H1 (cell line): ENCODE measurements around the gene OLFML2B. TPM values are rescaled to one million over a fixed set of nuclear protein-coding genes. Genes with fewer than 3 reads are reported as not detected.

Experiments used
- CTCF ChIA-PET: fragments of 300-600 bp; sonication (Branson Sonifier 250); formaldehyde crosslinking; loops from one replicate; lab custom pipeline; 2021; ENCODE audit not compliant: partially characterized antibody; lab: Charles Lee
- POLR2A ChIA-PET: fragments of 300-600 bp; sonication (Branson Sonifier 250); formaldehyde crosslinking; loops from one replicate; lab custom pipeline; 2021; ENCODE audit warnings: inconsistent platforms; ENCODE audit not compliant: partially characterized antibody; lab: Charles Lee
- DNase-seq, 2 experiments: peaks; one replicate each; pipeline versions ENCODE4 v3.0.0 to v3.0.0-alpha.2; 2010 to 2022; ENCODE audit warnings: low spot score in 2 of 2, low read depth in 1 of 2, mixed read lengths in 1 of 2
- FAIRE-seq: peaks from 2 replicates; lab custom pipeline; 2011; peaks lifted over from hg19 to GRCh38; lab: Jason Lieb, UNC
- H2AFZ ChIP-seq: 2 replicates; pipeline ENCODE4 v1.8.1; 2012; ENCODE audit warnings: low read length, inconsistent platforms
- H2AK5ac ChIP-seq: 2 replicates; pipeline ENCODE4 v1.6.1; 2013; ENCODE audit warnings: low read depth, low read length
- H2BK120ac ChIP-seq: replicated peaks from 2 replicates; pipeline ENCODE3; 2013; ENCODE audit warnings: low read depth, low read length, inconsistent platforms
- H2BK12ac ChIP-seq: 2 replicates; pipeline ENCODE4 v1.6.1; 2013; ENCODE audit warnings: low read depth, low read length
- H2BK15ac ChIP-seq: 2 replicates; pipeline ENCODE4 v1.6.1; 2013; ENCODE audit warnings: low read length
- H2BK20ac ChIP-seq: 2 replicates; pipeline ENCODE4 v1.6.1; 2013; ENCODE audit warnings: low read length
- H2BK5ac ChIP-seq: 2 replicates; pipeline ENCODE4 v1.6.1; 2013; ENCODE audit warnings: low read depth, low read length
- H3K14ac ChIP-seq: 2 replicates; pipeline ENCODE4 v1.6.1; 2013; ENCODE audit warnings: inconsistent platforms; ENCODE audit not compliant: insufficient read length
- H3K18ac ChIP-seq: 2 replicates; pipeline ENCODE4 v1.6.1; 2013; ENCODE audit warnings: low read length; ENCODE audit errors: extremely low read depth
- H3K23ac ChIP-seq: 2 replicates; pipeline ENCODE4 v1.6.1; 2013; ENCODE audit warnings: inconsistent platforms; ENCODE audit not compliant: insufficient read length
- H3K23me2 ChIP-seq: 2 replicates; pipeline ENCODE4 v1.6.1; 2013; ENCODE audit warnings: low read depth, low read length
- H3K27ac ChIP-seq: 2 replicates; pipeline ENCODE4 v1.6.1; 2011; ENCODE audit warnings: low read depth, low read length, inconsistent platforms
- H3K27me3 ChIP-seq, 4 experiments: replicated peaks in 1 of 4; 1 replicate in 1 of 4; 2 replicates in 3 of 4; pipeline versions ENCODE4 v1.6.1 to v1.8.1; 2011 to 2013; ENCODE audit warnings: low read length in 3 of 4, mild to moderate bottlenecking in 3 of 4, inconsistent platforms in 2 of 4, mixed read lengths in 2 of 4, moderate library complexity in 1 of 4; ENCODE audit not compliant: control insufficient read depth in 3 of 4, insufficient read depth in 3 of 4; ENCODE audit errors: extremely low read depth in 1 of 4
- H3K36me3 ChIP-seq, 4 experiments: 2 replicates each; pipeline versions ENCODE4 v1.6.1 to v1.8.1; 2011 to 2013; ENCODE audit warnings: mild to moderate bottlenecking in 4 of 4, low read length in 3 of 4, moderate library complexity in 2 of 4, control low read depth in 1 of 4, inconsistent platforms in 1 of 4; ENCODE audit not compliant: insufficient read depth in 4 of 4, control insufficient read depth in 2 of 4
- H3K4ac ChIP-seq: replicated peaks from 2 replicates; pipeline ENCODE3; 2013; ENCODE audit warnings: low read length, low read depth, mixed read lengths, inconsistent platforms; ENCODE audit not compliant: insufficient read length
- H3K4me1 ChIP-seq, 4 experiments: replicated peaks in 1 of 4; 1 replicate in 1 of 4; 2 replicates in 3 of 4; pipeline versions ENCODE4 v1.6.1 to v1.8.1; 2011 to 2013; ENCODE audit warnings: low read length in 3 of 4, inconsistent platforms in 2 of 4, mixed read lengths in 1 of 4; ENCODE audit not compliant: insufficient read depth in 4 of 4, control insufficient read depth in 3 of 4
- H3K4me2 ChIP-seq, 2 experiments: 2 replicates each; pipeline versions ENCODE4 v1.6.1 to v1.8.1; 2011 to 2013; ENCODE audit warnings: low read depth in 2 of 2, low read length in 2 of 2, control low read depth in 1 of 2, inconsistent platforms in 1 of 2, mild to moderate bottlenecking in 1 of 2; ENCODE audit not compliant: insufficient read depth in 1 of 2
- H3K4me3 ChIP-seq, 4 experiments: fragments of 200-600, 300-600 bp in 1 of 4; sonication (generic), shearing (Covaris generic), sonication (Bioruptor Twin) in 1 of 4; 2 replicates each; pipeline versions ENCODE4 v1.5.1 to v1.8.1; 2011 to 2016; ENCODE audit warnings: low read length in 4 of 4, low read depth in 3 of 4, control low read depth in 2 of 4, inconsistent platforms in 2 of 4, mild to moderate bottlenecking in 2 of 4, mixed read lengths in 1 of 4, moderate library complexity in 1 of 4; ENCODE audit not compliant: insufficient read depth in 2 of 4; ENCODE audit errors: extremely low read depth in 1 of 4
- H3K56ac ChIP-seq: replicated peaks from 2 replicates; pipeline ENCODE3; 2013; ENCODE audit warnings: low read depth, mild to moderate bottlenecking, mixed read lengths, low read length, inconsistent platforms; ENCODE audit not compliant: insufficient read length
- H3K79me1 ChIP-seq: 2 replicates; pipeline ENCODE4 v1.6.1; 2013; ENCODE audit warnings: low read depth, low read length, control low read depth
- H3K79me2 ChIP-seq, 2 experiments: 2 replicates each; pipeline versions ENCODE4 v1.6.1 to v1.8.1; 2012 to 2013; ENCODE audit warnings: low read length in 2 of 2, mild to moderate bottlenecking in 2 of 2, inconsistent platforms in 1 of 2; ENCODE audit not compliant: insufficient read depth in 2 of 2, control insufficient read depth in 1 of 2
- H3K9ac ChIP-seq, 4 experiments: replicated peaks in 1 of 4; 1 replicate in 1 of 4; 2 replicates in 3 of 4; pipeline versions ENCODE4 v1.6.1 to v1.8.1; 2011 to 2013; ENCODE audit warnings: low read depth in 3 of 4, low read length in 3 of 4, control low read depth in 2 of 4, mild to moderate bottlenecking in 2 of 4, moderate library complexity in 2 of 4, inconsistent platforms in 1 of 4; ENCODE audit errors: extremely low read depth in 1 of 4
- H3K9me3 ChIP-seq, 2 experiments: 2 replicates each; pipeline versions ENCODE4 v1.6.1 to v1.8.1; 2012 to 2013; ENCODE audit warnings: mild to moderate bottlenecking in 2 of 2, moderate library complexity in 2 of 2, control low read depth in 1 of 2, inconsistent platforms in 1 of 2, low read depth in 1 of 2, low read length in 1 of 2, mixed read lengths in 1 of 2; ENCODE audit not compliant: insufficient read depth in 2 of 2
- H4K20me1 ChIP-seq, 2 experiments: replicated peaks in 1 of 2; 2 replicates each; pipeline versions ENCODE3 to v1.8.1; 2011 to 2013; ENCODE audit warnings: inconsistent platforms in 2 of 2, low read length in 2 of 2, mild to moderate bottlenecking in 1 of 2; ENCODE audit not compliant: insufficient read depth in 2 of 2, control insufficient read depth in 1 of 2
- H4K5ac ChIP-seq: 2 replicates; pipeline ENCODE4 v1.6.1; 2013; ENCODE audit warnings: low read length, low read depth, mixed read lengths, inconsistent platforms; ENCODE audit not compliant: insufficient read length
- H4K8ac ChIP-seq: 2 replicates; pipeline ENCODE4 v1.8.0; 2013; ENCODE audit warnings: mild to moderate bottlenecking, moderate library complexity, low read length, inconsistent platforms; ENCODE audit not compliant: insufficient read depth; ENCODE audit errors: extremely low read depth
- H4K91ac ChIP-seq: replicated peaks from 2 replicates; pipeline ENCODE3; 2013; ENCODE audit warnings: low read length, mixed read lengths, inconsistent platforms; ENCODE audit not compliant: insufficient read length
- ASH2L ChIP-seq: fragments of 200-600, 300-600 bp; sonication (generic); IDR thresholded peaks from one replicate; pipeline ENCODE4 v1.7.1; 2017; ENCODE audit warnings: low read length
- ATF3 ChIP-seq: IDR thresholded peaks from 2 replicates; pipeline ENCODE4 v1.6.1; 2011; ENCODE audit warnings: low read depth, mild to moderate bottlenecking, low read length; ENCODE audit not compliant: insufficient read depth
- CBX8 ChIP-seq: fragments of 300-800, 300-1000 bp; sonication (generic); IDR thresholded peaks from 2 replicates; pipeline ENCODE4 v1.7.1; 2016; ENCODE audit warnings: low read depth, low read length, borderline replicate concordance
- CEBPB ChIP-seq: IDR thresholded peaks from 2 replicates; pipeline ENCODE4 v1.6.1; 2012; ENCODE audit warnings: low read depth, low read length
- CHD2 ChIP-seq: IDR thresholded peaks from 2 replicates; pipeline ENCODE4 v1.6.1; 2012; ENCODE audit warnings: low read length, improper control_type of control experiment
- PHF8 ChIP-seq: fragments of 200-600 bp; sonication (generic); conservative IDR thresholded peaks from 2 replicates; pipeline ENCODE4 v1.7.1; 2012; ENCODE audit warnings: low read depth, mild to moderate bottlenecking, inconsistent platforms, low read length, moderate library complexity
- SAP30 ChIP-seq: fragments of 300-600 bp; sonication (generic); IDR thresholded peaks from 2 replicates; pipeline ENCODE4 v1.7.1; 2012; ENCODE audit warnings: low read length, moderate library complexity, mild to moderate bottlenecking, inconsistent platforms; ENCODE audit not compliant: insufficient read depth, insufficient replicate concordance
- SIRT6 ChIP-seq: IDR thresholded peaks from one replicate; pipeline ENCODE4 v1.7.1; 2012; ENCODE audit warnings: low read length, inconsistent platforms
- SP2 ChIP-seq: IDR thresholded peaks from 2 replicates; pipeline ENCODE4 v1.6.1; 2012; ENCODE audit warnings: mild to moderate bottlenecking, low read length, inconsistent platforms
- WGBS, 2 experiments: shearing (Covaris generic) in 1 of 2; methylation state at CpG; one replicate each; pipeline versions ENCODE4 v1.1.6 to v1.1.7; 2013 to 2015; ENCODE audit warnings: low lambda C conversion rate in 2 of 2, mixed read lengths in 2 of 2, inconsistent platforms in 1 of 2, low coverage in 1 of 2, missing lambda C conversion rate in 1 of 2; ENCODE audit not compliant: insufficient replicate concordance in 2 of 2, insufficient coverage in 1 of 2, insufficient read length in 1 of 2; ENCODE audit errors: extremely low coverage in 1 of 2, missing lambda C conversion rate in 1 of 2; 5-methylcytosine and 5-hydroxymethylcytosine counted together
- polyA plus RNA-seq, 7 experiments: library from polyadenylated mRNA; depleted of rRNA in 3 of 7; stranded (reverse) in 5 of 7; unstranded in 2 of 7; fragments of >200 nt in 5 of 7; fragments of 200-250 nt in 2 of 7; gene quantifications; 1 replicate in 5 of 7; 2 replicates in 1 of 7; 4 replicates in 1 of 7; pipeline versions ENCODE4 v1.2.1 to v1.2.3, GENCODE V29; 2011 to 2013; ENCODE audit warnings: missing spikeins in 2 of 7, mixed read lengths in 2 of 7
- total RNA-seq: library from RNA; stranded (reverse); fragmentation: NEBNext Ultra II Directional; extraction: Animal tissue kit (Norgen Biotek cat#: 25700); gene quantifications from 2 replicates; pipeline ENCODE4 v1.2.1, GENCODE V29; 2021

The OLFML2B gene
- total and polyA plus RNA-seq, 2 of the 8 experiments (the other 6 are each of a cell fraction or from before 2014, with no cell fraction given) = 6.5 to 10.4 TPM

- Histone ChIP-seq H3K56ac (no peak overlapping the region), H2BK12ac (no peak overlapping the region), H3K79me1 (no peaks in the 10 kb centered on the region), H3K18ac (no peak overlapping the region), H4K5ac (no peak overlapping the region), H3K9me3 (no peaks in the 10 kb centered on the region), H2AFZ (no peak overlapping the region), H3K4me3 (no peak overlapping the region)
- CTCF ChIA-PET = interaction anchor here (0.6 to 2.4 kb wide), 3 partner anchors 13 to 174 kb away, joined by 3 to 6 read pairs (median 4); no protein-coding TSS in a partner anchor
- TF ChIP-seq SIRT6 (no peak), CHD2 (no peak), CEBPB (no peak), ATF3 (no peak), SP2 (no peak), SAP30 (no peak), ASH2L (no peak), PHF8 (no peak), CBX8 (no peak)
- TF ChIP-seq, all 59 proteins: peak for 0
- Histone ChIP-seq H2BK20ac (no peak overlapping the region), H3K4me2 (no peak overlapping the region), H4K20me1 (no peaks in the 10 kb centered on the region), H2BK15ac (no peak overlapping the region), H3K4me1 (peaks cover 0 to 2% (median 0%) of the 10 kb centered on the region in 4 experiments; a peak in 3 of 7 replicates), H4K91ac (no peak overlapping the region), H3K4ac (no peak overlapping the region), H3K27ac (no peak overlapping the region), H2AK5ac (no peak overlapping the region), H3K14ac (no peak overlapping the region), H3K36me3 (no peaks in the 10 kb centered on the region), H2BK120ac (no peak overlapping the region), H4K8ac (no peak overlapping the region), H2BK5ac (no peak overlapping the region), H3K9ac (no peak overlapping the region), H3K27me3 (no peaks in the 10 kb centered on the region), H3K79me2 (no peaks in the 10 kb centered on the region), H3K23ac (no peak overlapping the region), H3K23me2 (no peaks in the 10 kb centered on the region; the same call in 1 of the 2 replicates)
- 83% methylated on average over 4 of the region's 4 CpGs; no CpG with 5 or more reads in 1 of the 2 experiments for WGBS, 2 experiments
- DNase-seq (no peak), FAIRE-seq (no peak)
- POLR2A ChIA-PET = interaction anchor here (0.8 to 1.1 kb wide), 2 partner anchors 16 to 31 kb away, joined by 3 read pairs; no protein-coding TSS in a partner anchor
Observed at GRCh38 chr1:161966067-161966466, 57.6 kb downstream of the OLFML2B start.
